Prostate gland (tissue), 2 donors: ENCODE data around the gene CEP70. TPM values are rescaled to one million over a fixed set of nuclear protein-coding genes. Genes with fewer than 3 reads are reported as not detected.
"Not testable (repeated sequence)": the region's sequence is repeated elsewhere in the genome, so short reads cannot be mapped to it uniquely, and the experiment has no call there.

Experiments
- DNase-seq: peaks from one replicate; pipeline ENCODE4 v3.0.0-alpha.2; 2019; ENCODE audit warnings: low spot score
- H3K27ac ChIP-seq, 2 donors: fragments of 200-600 bp; sonication (generic); 2 replicates each; pipeline ENCODE4 v1.5.1; 2017 to 2019
- H3K27me3 ChIP-seq: fragments of 200-600 bp; sonication (generic); replicated peaks from 2 replicates; pipeline ENCODE4 v1.5.1; 2019; ENCODE audit not compliant: insufficient read depth
- H3K36me3 ChIP-seq, 2 donors: fragments of 200-600 bp; sonication (generic); 1 replicate in 1 of 2; 2 replicates in 1 of 2; pipeline versions ENCODE4 v1.5.1 to v1.8.1; 2017 to 2019
- H3K4me1 ChIP-seq: fragments of 200-600 bp; sonication (generic); replicated peaks from 2 replicates; pipeline ENCODE4 v1.5.1; 2019
- H3K4me3 ChIP-seq, 2 donors: fragments of 200-600 bp; sonication (generic); 2 replicates each; pipeline ENCODE4 v1.5.1; 2017 to 2019
- H3K9me3 ChIP-seq: fragments of 200-600 bp; sonication (generic); 2 replicates; pipeline ENCODE4 v1.5.1; 2017
- POLR2A ChIP-seq: fragments of 450-650 bp; IDR thresholded peaks from one replicate; pipeline ENCODE4 v1.6.1; 2016; ENCODE audit warnings: antibody characterized with exemption, mild to moderate bottlenecking
- POLR2AphosphoS5 ChIP-seq: sonication (generic); formaldehyde crosslinking; IDR thresholded peaks from one replicate; pipeline ENCODE4 v1.6.1; 2017; ENCODE audit warnings: antibody characterized with exemption
- WGBS: methylation state at CpG from one replicate; pipeline ENCODE4 v1.1.5; 2018; 5-methylcytosine and 5-hydroxymethylcytosine counted together
- intact Hi-C: fragments of 100-400 bp; cut with DNase I; formaldehyde crosslinking; loops from one replicate; pipeline ENCODE4 v1.14.2; 2022
- total RNA-seq, 2 donors: library from RNA; depleted of rRNA; stranded (reverse); fragments of >200 nt; gene quantifications; one replicate each; pipeline ENCODE4 v1.1.0, GENCODE V29; 2016
- TF ChIP-seq, protein P1 (sequence below), 4 experiments: fragments of 200-600 bp in 2 of 4; fragments of 450-650 bp in 2 of 4; sonication (generic) in 2 of 4; IDR thresholded peaks; 1 replicate in 3 of 4; 2 replicates in 1 of 4; pipeline ENCODE4 v1.5.1; 2016 to 2019; ENCODE audit warnings: antibody characterized with exemption in 4 of 4, mild to moderate bottlenecking in 2 of 4, moderate library complexity in 2 of 4

CEP70 gene
- total RNA-seq, 2 donors from 2014 or later: 24.1 to 38.0 TPM

- H3K27me3 ChIP-seq: no peaks in the 10 kb centered on the region
- intact Hi-C loops: no loop called here
- no peaks in the 10 kb centered on the region for H3K36me3 ChIP-seq
- H3K4me1 ChIP-seq: no peaks in the 10 kb centered on the region
- H3K4me3 ChIP-seq: no peak overlapping the region
- H3K9me3 ChIP-seq: no peaks in the 10 kb centered on the region
- TF ChIP-seq POLR2A (no peak), POLR2AphosphoS5 (no peak)
- TF ChIP-seq, protein P1, sequence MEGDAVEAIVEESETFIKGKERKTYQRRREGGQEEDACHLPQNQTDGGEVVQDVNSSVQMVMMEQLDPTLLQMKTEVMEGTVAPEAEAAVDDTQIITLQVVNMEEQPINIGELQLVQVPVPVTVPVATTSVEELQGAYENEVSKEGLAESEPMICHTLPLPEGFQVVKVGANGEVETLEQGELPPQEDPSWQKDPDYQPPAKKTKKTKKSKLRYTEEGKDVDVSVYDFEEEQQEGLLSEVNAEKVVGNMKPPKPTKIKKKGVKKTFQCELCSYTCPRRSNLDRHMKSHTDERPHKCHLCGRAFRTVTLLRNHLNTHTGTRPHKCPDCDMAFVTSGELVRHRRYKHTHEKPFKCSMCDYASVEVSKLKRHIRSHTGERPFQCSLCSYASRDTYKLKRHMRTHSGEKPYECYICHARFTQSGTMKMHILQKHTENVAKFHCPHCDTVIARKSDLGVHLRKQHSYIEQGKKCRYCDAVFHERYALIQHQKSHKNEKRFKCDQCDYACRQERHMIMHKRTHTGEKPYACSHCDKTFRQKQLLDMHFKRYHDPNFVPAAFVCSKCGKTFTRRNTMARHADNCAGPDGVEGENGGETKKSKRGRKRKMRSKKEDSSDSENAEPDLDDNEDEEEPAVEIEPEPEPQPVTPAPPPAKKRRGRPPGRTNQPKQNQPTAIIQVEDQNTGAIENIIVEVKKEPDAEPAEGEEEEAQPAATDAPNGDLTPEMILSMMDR (IDR thresholded peaks at IDR 0.05): no peak
- no peak for DNase-seq
- no peak overlapping the region for H3K27ac ChIP-seq
These were observed 97.0 kb downstream of the CEP70 start for GRCh38 chr3:138497021-138497420.

- Histone ChIP-seq H3K4me3 (no peak overlapping the region), H3K36me3 (no peaks in the 10 kb centered on the region), H3K9me3 (no peaks in the 10 kb centered on the region), H3K4me1 (no peaks in the 10 kb centered on the region), H3K27me3 (no peaks in the 10 kb centered on the region), H3K27ac (no peak overlapping the region)
- intact Hi-C loops: no loop called here
- no peak for TF ChIP-seq POLR2A
- no peak for TF ChIP-seq POLR2AphosphoS5
- TF ChIP-seq, protein P1 (IDR thresholded peaks at IDR 0.05): no peak
- DNase-seq: no peak
- WGBS: 85% methylated on average over 2 of the region's 2 CpGs
These were observed 97.6 kb downstream of the CEP70 start for GRCh38 chr3:138496436-138496835.

GRCh38 chr3:138495638-138496037, 98.4 kb downstream of the CEP70 start:
- H3K4me3 ChIP-seq, H3K36me3 ChIP-seq, H3K9me3 ChIP-seq, H3K27ac ChIP-seq, intact Hi-C loops, H3K4me1 ChIP-seq, DNase-seq, H3K27me3 ChIP-seq: not testable (repeated sequence)
- WGBS: 92% methylated on average over 3 of the region's 3 CpGs

DNA sequence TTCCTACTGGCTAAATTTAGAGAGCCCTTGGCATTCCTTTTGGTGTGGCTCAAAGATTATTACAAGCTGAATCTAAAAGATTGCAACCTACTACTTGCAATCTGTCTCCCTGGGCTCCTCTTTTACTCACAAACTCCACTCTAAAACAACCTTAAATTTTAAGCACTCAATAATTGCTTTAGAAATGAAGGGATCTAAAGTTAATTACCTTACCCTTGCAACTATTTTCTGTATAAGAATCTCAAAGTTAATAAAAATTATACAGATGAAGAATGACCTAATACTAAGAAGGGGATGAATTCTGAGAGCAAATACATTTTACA, 99.5 kb downstream of the CEP70 start:
- no peaks in the 10 kb centered on the region for H3K9me3 ChIP-seq
- no peaks in the 10 kb centered on the region for H3K27me3 ChIP-seq
- H3K27ac ChIP-seq: no peak overlapping the region
- H3K4me1 ChIP-seq: no peaks in the 10 kb centered on the region
- intact Hi-C loops: no loop called here
- no peak for DNase-seq
- H3K4me3 ChIP-seq: no peak overlapping the region
- TF ChIP-seq, protein P1 (IDR thresholded peaks at IDR 0.05): no peak
- TF ChIP-seq POLR2AphosphoS5: no peak
- TF ChIP-seq POLR2A: no peak
- no peaks in the 10 kb centered on the region for H3K36me3 ChIP-seq

GRCh38 chr3:138493804-138494606, 100.1 kb downstream of the CEP70 start:
- Histone ChIP-seq H3K27me3 (no peaks in the 10 kb centered on the region), H3K4me3 (no peak overlapping the region), H3K27ac (no peak overlapping the region), H3K36me3 (no peaks in the 10 kb centered on the region), H3K9me3 (no peaks in the 10 kb centered on the region), H3K4me1 (no peaks in the 10 kb centered on the region)
- intact Hi-C loops: no loop called here
- WGBS: 84% methylated on average over 3 of the region's 3 CpGs
- TF ChIP-seq POLR2A: no peak
- TF ChIP-seq, protein P1 (IDR thresholded peaks at IDR 0.05): no peak
- no peak for TF ChIP-seq POLR2AphosphoS5
- no peak for DNase-seq
